ENCODE data around the gene LRRC25.

- TF ChIP-seq POLR2AphosphoS5 (IDR thresholded peaks at IDR 0.05; ENCODE audit: borderline replicate concordance, low read depth, low read length) (no peak), EZH2 (IDR thresholded peaks at IDR 0.05) (no peak)
These were observed 52.1 kb downstream of the LRRC25 start for GRCh38 chr19:18345296-18345695.

Measured in SK-N-MC (cell line).